GM18520 (cell line): ENCODE data around the gene C19orf73.
"Not testable (repeated sequence)": the region's sequence is repeated elsewhere in the genome, so short reads cannot be mapped to it uniquely, and the experiment has no call there.

Experiments used
- ATAC-seq: cut with Tn5 transposase; IDR thresholded peaks from one replicate; pipeline ENCODE4 v1.9.1; 2021; ENCODE audit not compliant: unreplicated experiment

C19orf73 gene

GRCh38 chr19:49148784-49149651 is 30.1 kb upstream of the C19orf73 start:
- no peak for ATAC-seq

- no peak for ATAC-seq
Observed at GRCh38 chr19:49148044-49148682, 29.2 kb upstream of the C19orf73 start.

- not testable (repeated sequence) for ATAC-seq
Observed at GRCh38 chr19:49146408-49146770, 27.4 kb upstream of the C19orf73 start.

- ATAC-seq = no peak
Observed at GRCh38 chr19:49145573-49146407, 26.8 kb upstream of the C19orf73 start.

- ATAC-seq = no peak
Observed at GRCh38 chr19:49142866-49143335, 24.0 kb upstream of the C19orf73 start.

GRCh38 chr19:49141352-49141751 is 22.4 kb upstream of the C19orf73 start:
- ATAC-seq = no peak

GRCh38 chr19:49140951-49141350 is 22.0 kb upstream of the C19orf73 start:
- ATAC-seq = no peak

- no peak for ATAC-seq
Observed at GRCh38 chr19:49136771-49137171, 17.8 kb upstream of the C19orf73 start.

- ATAC-seq = no peak
Observed at GRCh38 chr19:49135686-49136085, 16.7 kb upstream of the C19orf73 start.

GRCh38 chr19:49133621-49134454 is 14.9 kb upstream of the C19orf73 start:
- ATAC-seq = no peak

GRCh38 chr19:49132974-49133609 is 14.1 kb upstream of the C19orf73 start:
- ATAC-seq = no peak

GRCh38 chr19:49130325-49130724 is 11.4 kb upstream of the C19orf73 start:
- ATAC-seq = no peak

GRCh38 chr19:49129238-49129583 is 10.3 kb upstream of the C19orf73 start:
- no peak for ATAC-seq

- no peak for ATAC-seq
Observed at GRCh38 chr19:49128545-49129237, 9.7 kb upstream of the C19orf73 start.

- ATAC-seq = peak; percentile 69
Observed at GRCh38 chr19:49127674-49128544, 9.0 kb upstream of the C19orf73 start.

- not testable (repeated sequence) for ATAC-seq
Observed at GRCh38 chr19:49127225-49127624, 8.3 kb upstream of the C19orf73 start.

- ATAC-seq = no peak
Observed at GRCh38 chr19:49126575-49126974, 7.6 kb upstream of the C19orf73 start.

GRCh38 chr19:49125025-49125731 is 6.2 kb upstream of the C19orf73 start:
- no peak for ATAC-seq
